C4-2B (cell line): ENCODE results near the gene ANKRD33.

Experiments
- ZFX ChIP-seq: fragments of 450-650 bp; IDR thresholded peaks from 2 replicates; pipeline ENCODE4 v1.6.1; 2017
- TF ChIP-seq, protein P1 (sequence below): fragments of 450-650 bp; conservative IDR thresholded peaks from 2 replicates; pipeline ENCODE4 v1.5.1; 2017; ENCODE audit warnings: mild to moderate bottlenecking

DNA sequence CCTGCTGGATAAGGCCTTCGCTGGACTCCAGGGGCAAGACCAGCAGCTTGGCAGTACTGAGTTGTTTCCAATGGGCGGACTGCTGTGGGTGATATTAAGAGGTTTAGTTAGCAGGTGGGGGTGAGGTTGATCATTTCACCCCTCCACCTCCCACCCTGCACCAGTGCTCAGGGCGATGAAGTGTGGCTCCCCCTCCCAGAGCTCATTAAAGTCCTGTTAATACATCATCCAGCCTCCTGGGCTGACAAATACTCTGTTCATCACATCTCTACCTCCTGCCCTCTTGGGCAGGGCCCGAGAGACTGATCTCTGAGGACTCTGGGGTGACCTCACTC, 37.0 kb upstream of the ANKRD33 start:
- TF ChIP-seq, protein P1, sequence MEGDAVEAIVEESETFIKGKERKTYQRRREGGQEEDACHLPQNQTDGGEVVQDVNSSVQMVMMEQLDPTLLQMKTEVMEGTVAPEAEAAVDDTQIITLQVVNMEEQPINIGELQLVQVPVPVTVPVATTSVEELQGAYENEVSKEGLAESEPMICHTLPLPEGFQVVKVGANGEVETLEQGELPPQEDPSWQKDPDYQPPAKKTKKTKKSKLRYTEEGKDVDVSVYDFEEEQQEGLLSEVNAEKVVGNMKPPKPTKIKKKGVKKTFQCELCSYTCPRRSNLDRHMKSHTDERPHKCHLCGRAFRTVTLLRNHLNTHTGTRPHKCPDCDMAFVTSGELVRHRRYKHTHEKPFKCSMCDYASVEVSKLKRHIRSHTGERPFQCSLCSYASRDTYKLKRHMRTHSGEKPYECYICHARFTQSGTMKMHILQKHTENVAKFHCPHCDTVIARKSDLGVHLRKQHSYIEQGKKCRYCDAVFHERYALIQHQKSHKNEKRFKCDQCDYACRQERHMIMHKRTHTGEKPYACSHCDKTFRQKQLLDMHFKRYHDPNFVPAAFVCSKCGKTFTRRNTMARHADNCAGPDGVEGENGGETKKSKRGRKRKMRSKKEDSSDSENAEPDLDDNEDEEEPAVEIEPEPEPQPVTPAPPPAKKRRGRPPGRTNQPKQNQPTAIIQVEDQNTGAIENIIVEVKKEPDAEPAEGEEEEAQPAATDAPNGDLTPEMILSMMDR, result no peak
- TF ChIP-seq ZFX, result no peak
